Fibroblast of skin of back (primary cell): ENCODE results near the gene NOS3.
"Not testable (repeated sequence)": the region's sequence is repeated elsewhere in the genome, so short reads cannot be mapped to it uniquely, and the experiment has no call there.

Experiments used
- DNase-seq: peaks from one replicate; pipeline ENCODE4 v3.0.0-alpha.2; 2013

The NOS3 gene

DNA sequence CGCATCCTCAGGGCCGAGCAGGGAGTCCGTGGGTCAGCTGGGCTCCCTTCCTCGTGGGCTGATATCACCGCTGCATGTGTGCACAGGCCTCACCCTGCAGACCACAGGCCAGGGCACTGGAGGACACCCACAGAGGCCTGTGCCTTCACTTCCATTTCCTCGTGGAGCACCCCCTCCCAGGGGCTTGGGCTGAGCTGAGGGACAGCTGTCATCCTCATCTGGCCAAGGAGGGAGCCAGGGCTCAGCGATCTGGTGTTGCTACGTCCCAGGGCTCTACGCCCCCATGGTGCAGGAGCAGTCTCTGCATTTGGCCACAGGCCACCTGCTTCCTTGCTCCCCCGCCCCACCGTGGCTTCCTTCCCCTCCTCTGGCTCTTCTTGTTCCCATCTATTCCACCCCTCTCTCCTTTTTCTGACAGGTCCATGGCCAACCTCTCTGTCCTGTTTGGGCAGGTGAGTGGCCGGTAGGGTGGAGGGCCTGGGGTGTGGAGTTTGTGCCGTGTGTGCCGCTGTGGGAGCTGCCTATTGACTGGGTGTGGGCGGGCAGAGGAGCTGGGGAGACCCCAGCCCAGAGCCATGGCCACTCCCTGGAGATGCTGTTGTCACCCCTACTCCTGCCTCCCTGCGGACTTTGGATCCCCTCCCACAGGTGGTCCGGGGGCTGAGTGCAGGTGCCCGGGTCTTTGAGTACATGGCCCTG lies 49.2 kb downstream of the NOS3 start:
- DNase-seq, result no peak

- no peak for DNase-seq
Observed at GRCh38 chr7:151040616-151041375, 50.0 kb downstream of the NOS3 start.

- not testable (repeated sequence) for DNase-seq
Observed at GRCh38 chr7:151043449-151043848, 52.6 kb downstream of the NOS3 start.

DNA sequence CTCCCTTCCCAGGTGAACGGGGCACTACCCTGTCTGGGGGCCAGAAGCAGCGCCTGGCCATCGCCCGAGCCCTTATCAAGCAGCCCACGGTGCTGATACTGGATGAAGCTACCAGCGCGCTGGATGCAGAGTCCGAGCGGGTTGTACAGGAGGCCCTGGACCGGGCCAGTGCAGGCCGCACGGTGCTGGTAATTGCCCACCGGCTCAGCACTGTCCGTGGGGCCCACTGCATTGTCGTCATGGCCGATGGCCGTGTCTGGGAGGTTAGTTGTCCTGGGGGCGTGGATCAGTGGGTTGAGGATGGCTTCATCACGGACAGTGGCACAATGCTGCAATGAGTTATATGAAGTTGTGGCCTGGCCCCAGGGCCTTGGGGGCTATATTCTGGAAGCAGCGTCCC lies 53.1 kb downstream of the NOS3 start:
- DNase-seq, result no peak

DNA sequence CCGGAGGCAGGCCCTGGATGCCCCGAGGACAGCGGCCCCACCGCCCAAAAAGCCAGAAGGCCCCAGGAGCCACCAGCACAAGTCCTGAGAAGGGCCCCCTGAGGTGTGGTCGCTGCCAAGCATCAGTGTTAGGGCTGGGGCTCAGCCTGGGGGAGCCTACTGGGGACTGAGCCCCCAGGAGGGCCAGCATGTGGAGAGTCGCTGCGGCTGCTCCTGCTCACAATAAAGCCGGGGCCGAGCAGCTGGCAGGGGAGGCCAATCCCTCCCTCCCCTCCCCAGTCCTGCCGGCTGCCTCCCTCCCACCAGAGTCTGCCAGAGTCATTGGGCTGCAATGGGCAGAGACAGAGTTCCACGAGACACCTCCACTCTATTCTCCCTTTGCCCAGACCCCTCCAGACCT lies 54.4 kb downstream of the NOS3 start:
- DNase-seq, result no peak

DNA sequence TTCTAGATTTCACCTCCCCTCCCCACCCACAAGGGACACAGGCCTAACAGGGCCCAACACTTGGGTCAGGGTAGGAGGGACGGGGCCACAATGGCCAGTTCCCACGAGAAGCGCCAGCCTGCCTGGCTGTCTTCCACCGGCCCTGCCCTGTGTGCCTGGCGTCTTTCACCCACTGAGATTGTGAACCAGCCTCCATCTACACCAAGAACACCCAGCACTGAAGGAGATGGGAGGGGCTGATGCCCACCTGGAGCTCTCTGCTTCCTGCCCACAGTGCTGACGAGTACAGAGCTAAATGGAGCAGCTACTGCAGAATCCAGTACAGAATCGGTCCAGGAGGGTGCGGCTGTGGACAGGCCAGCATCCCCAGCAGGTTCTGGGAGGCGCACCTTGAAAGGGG lies 55.1 kb downstream of the NOS3 start:
- DNase-seq, result no peak

DNA sequence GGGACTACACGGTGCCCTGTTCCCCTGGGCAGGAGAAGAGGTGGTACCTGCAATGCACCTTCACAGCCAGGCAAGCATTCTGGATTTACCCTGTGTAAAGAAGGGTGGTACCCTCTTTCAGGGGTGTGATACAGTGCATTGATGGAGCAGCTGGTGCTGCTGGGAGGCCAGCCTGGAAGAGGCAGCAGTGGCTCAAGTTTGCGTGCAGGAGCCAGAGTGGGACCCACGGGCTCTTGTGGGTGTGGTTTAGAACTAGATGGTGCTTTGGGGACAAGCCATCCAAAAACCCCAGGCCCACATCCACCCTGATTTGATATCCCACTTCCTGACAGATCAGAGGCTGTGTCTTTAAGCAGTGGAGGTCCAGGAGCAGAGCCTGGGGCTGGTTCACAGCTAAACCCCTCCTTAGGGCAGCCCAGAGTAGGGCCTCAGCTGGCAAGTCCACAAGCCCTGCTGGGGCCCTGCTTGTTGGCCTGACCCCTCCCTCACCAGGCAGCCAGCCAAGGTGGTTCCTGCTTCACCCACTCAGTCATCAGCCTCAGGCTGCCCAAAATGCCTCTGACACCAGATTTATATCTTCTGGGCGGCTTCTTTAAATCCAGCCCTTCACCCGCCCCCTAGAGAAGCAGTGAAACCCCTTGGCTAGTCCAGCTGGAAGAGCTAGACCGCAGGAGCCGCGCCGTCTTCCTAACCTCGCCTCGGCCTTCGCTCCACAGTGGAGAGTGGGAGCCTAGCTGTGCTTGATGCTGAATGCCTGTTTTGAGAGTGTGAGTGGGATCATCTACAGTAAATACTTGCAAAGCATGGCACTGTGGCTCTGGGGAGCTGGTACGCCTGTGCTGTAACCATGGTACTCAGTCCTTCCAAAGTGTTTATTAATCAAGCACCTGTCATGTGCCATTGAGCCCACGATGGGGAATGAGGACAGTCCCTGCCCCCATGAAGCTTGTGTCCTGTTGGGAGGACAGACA lies 56.1 kb downstream of the NOS3 start:
- no peak for DNase-seq

GRCh38 chr7:151047976-151048815 lies 57.4 kb downstream of the NOS3 start, which contains the start of gene ASIC3:
ASIC3 (plus strand) TSS chr7:151048531; CDS start chr7:151048886, 355 bp downstream.
- DNase-seq, result no peak

GRCh38 chr7:151048911-151049463 lies 58.2 kb downstream of the NOS3 start:
- DNase-seq, result no peak

- DNase-seq, result peak; percentile 72
Observed at GRCh38 chr7:151051108-151051507, 60.3 kb downstream of the NOS3 start.

GRCh38 chr7:151053096-151053495 lies 62.3 kb downstream of the NOS3 start:
- no peak for DNase-seq

GRCh38 chr7:151053751-151054150 lies 62.9 kb downstream of the NOS3 start:
- DNase-seq, result no peak

DNA sequence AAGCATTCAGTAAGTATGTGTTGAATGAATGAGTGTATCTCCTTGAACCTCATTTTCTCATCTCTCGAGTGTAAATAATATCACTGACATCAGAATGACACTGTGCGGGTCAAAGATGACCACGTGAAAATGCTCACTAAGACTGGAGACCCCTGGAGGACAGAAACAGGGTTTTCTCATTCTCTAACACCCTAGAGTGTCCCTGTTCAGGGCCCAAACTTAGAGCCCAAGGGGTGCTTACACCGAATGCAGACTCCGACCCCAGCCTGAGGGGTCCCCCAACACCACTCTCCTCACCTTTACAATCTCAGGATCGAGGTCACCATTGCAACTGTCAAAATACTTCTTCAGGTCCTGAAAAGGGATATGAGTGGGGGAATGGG lies 65.5 kb downstream of the NOS3 start:
- DNase-seq, result no peak

- DNase-seq, result no peak
Observed at GRCh38 chr7:151056666-151057505, 66.1 kb downstream of the NOS3 start.

DNA sequence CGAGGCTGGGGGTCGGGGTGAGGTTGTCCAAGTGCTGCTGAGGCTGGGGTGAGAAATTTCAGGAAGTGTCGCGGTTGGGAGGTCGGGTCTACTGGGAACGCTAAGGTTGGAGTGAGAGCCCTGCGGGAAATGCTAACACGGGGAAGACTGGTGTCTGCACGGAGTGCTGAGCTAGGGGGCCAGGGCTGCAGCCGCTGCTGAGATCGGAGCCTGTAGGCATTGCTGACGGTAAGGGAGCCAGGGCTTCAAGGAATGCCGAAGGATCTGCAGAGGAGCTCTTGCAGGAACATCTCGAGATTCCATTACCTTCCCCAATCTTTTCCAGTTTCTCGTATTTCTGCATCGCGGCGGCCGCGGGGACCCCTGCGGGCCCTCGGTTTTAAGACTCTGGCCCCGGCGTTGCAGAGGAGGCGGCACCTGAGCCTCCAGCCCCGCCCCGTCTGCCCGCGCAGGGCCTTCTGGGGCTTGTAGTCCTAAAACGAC lies 66.7 kb downstream of the NOS3 start, which contains the start of gene CDK5:
Gene CDK5, minus strand, starts transcription at position 392 of the 483 bp plus-strand sequence. Its CDS starts 49 bp downstream, at position 343.
- DNase-seq, result no peak

DNA sequence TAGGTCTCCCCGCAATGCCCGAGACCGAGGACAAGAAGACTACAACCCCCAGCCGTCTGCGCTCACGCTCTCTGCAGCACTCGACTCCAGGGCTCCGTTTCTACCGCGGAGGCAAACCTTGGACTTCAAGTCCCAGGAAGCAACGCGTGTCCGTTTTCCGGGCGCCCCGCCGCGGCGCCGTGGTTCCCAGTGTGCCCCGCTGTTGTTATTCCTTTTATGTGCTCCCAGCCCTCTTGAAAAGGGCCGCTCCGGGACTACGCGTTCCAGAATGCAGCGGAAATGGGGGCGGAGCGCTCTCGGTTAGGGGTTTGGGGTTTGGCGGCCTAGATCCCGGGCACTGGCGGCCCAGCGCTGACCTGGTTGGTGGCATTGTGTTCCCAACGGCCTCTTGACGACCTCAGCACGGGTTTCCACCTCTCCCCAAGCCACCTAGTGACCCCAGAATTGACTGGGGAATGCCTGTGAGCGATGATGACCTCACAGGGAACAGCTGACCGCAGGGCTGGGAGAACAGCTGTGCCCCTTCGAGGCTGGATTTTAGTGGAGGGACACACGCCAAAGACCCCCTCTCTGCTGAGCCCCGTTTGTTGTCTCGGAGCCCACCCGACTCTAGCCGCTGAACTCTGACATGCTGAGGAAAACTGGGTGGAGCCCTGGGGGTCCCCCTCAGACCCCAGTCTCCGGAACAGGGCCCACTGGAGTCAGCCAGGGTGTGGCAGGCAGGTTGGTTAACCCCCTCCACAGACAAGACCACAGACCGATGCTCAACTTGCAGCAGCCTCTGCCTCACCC lies 67.4 kb downstream of the NOS3 start:
- peak; percentile 100 for DNase-seq

- no peak for DNase-seq
Observed at GRCh38 chr7:151058781-151059366, 68.1 kb downstream of the NOS3 start.

GRCh38 chr7:151059367-151060112 lies 68.7 kb downstream of the NOS3 start, which contains the start of gene SLC4A2:
SLC4A2 (plus strand) TSS chr7:151059589; CDS start chr7:151061988, 2,399 bp downstream.
- peak; percentile 80 for DNase-seq
